WTC11 (cell line): ENCODE measurements around the gene NDUFA11. TPM values are rescaled to one million over a fixed set of nuclear protein-coding genes. Genes with fewer than 3 reads are reported as not detected.

Source experiments
- ATAC-seq: fragments of 200-7000 bp; cut with Tn5 transposase; 2 replicates; pipeline ENCODE4 v1.10.0; 2021; ENCODE audit warnings: mild to moderate bottlenecking, moderate library complexity
- CTCF ChIA-PET: fragments of 300-600 bp; sonication (Branson Sonifier 250); formaldehyde crosslinking; loops from one replicate; lab custom pipeline; 2021; ENCODE audit warnings: antibody characterized with exemption; lab: Charles Lee
- POLR2A ChIA-PET: fragments of 350-600 bp; sonication (Branson Sonifier 250); formaldehyde crosslinking; loops from one replicate; lab custom pipeline; 2021; ENCODE audit warnings: antibody characterized with exemption; lab: Charles Lee
- DNase-seq: peaks from one replicate; pipeline ENCODE4 v3.0.0; 2021; ENCODE audit warnings: low spot score
- H3K27ac Mint-ChIP-seq: 2 replicates; pipeline ENCODE4 v1.8.0; 2021; ENCODE audit warnings: mixed read lengths
- H3K27me3 Mint-ChIP-seq: 2 replicates; pipeline ENCODE4 v1.8.0; 2021; ENCODE audit warnings: low read depth, mild to moderate bottlenecking, moderate library complexity, mixed read lengths
- H3K36me3 Mint-ChIP-seq: 2 replicates; pipeline ENCODE4 v1.8.0; 2021; ENCODE audit warnings: mixed read lengths
- H3K4me1 Mint-ChIP-seq: 2 replicates; pipeline ENCODE4 v1.8.0; 2022; ENCODE audit warnings: mixed read lengths
- H3K4me3 Mint-ChIP-seq: 2 replicates; pipeline ENCODE4 v1.8.0; 2021; ENCODE audit warnings: mild to moderate bottlenecking, moderate library complexity, mixed read lengths
- H3K9me3 Mint-ChIP-seq: 2 replicates; pipeline ENCODE4 v1.8.0; 2021; ENCODE audit warnings: mixed read lengths
- ATF1 ChIP-seq: sonication (generic); formaldehyde crosslinking; IDR thresholded peaks from 2 replicates; pipeline ENCODE4 v1.8.1; 2023; ENCODE audit warnings: mild to moderate bottlenecking, moderate library complexity, missing genetic modification reagents
- ATF3 ChIP-seq: sonication (generic); formaldehyde crosslinking; conservative IDR thresholded peaks from 2 replicates; pipeline ENCODE4 v1.8.1; 2022; ENCODE audit warnings: mild to moderate bottlenecking, missing genetic modification reagents
- ETV6 ChIP-seq: sonication (generic); formaldehyde crosslinking; IDR thresholded peaks from 2 replicates; pipeline ENCODE4 v1.8.1; 2022; ENCODE audit warnings: mild to moderate bottlenecking, missing genetic modification reagents
- GTF2I ChIP-seq: fragments of 250-450 bp; sonication (Bioruptor Pico); conservative IDR thresholded peaks from 2 replicates; pipeline ENCODE4 v1.4.0; 2021; ENCODE audit warnings: mild to moderate bottlenecking
- HMGXB4 ChIP-seq: sonication (generic); formaldehyde crosslinking; IDR thresholded peaks from 2 replicates; pipeline ENCODE4 v1.8.1; 2023; ENCODE audit warnings: mild to moderate bottlenecking, moderate library complexity, missing genetic modification reagents
- MAX ChIP-seq: sonication (generic); formaldehyde crosslinking; IDR thresholded peaks from 2 replicates; pipeline ENCODE4 v1.8.0; 2022; ENCODE audit warnings: mild to moderate bottlenecking, missing genetic modification reagents
- NR3C1 ChIP-seq: sonication (generic); formaldehyde crosslinking; conservative IDR thresholded peaks from 2 replicates; pipeline ENCODE4 v1.8.1; 2023; ENCODE audit warnings: low read depth, mild to moderate bottlenecking, missing genetic modification reagents
- PRDM15 ChIP-seq: sonication (generic); formaldehyde crosslinking; IDR thresholded peaks from 2 replicates; pipeline ENCODE4 v1.8.0; 2022; ENCODE audit warnings: missing genetic modification reagents
- ZNF396 ChIP-seq: fragments of 250-450 bp; sonication (Bioruptor Pico); IDR thresholded peaks from 2 replicates; pipeline ENCODE4 v1.8.0; 2021; ENCODE audit warnings: mild to moderate bottlenecking, moderate library complexity, borderline replicate concordance
- ZNF425 ChIP-seq: fragments of 250-450 bp; sonication (Bioruptor Pico); conservative IDR thresholded peaks from 2 replicates; pipeline ENCODE4 v1.9.0; 2021; ENCODE audit warnings: mild to moderate bottlenecking
- total RNA-seq: library from RNA; stranded (reverse); gene quantifications from 3 replicates; pipeline ENCODE4 v1.2.3, GENCODE V29; 2021

Gene NDUFA11
- total RNA-seq, 1 experiment from 2014 or later: 261 TPM

- 0 out of 2 replicates have a peak overlapping the region, but pooled peaks have one; percentile 11 for H3K27ac Mint-ChIP-seq
- TF ChIP-seq ATF3 (CRISPR knock-in tag) (peak; percentile 65; the same call in 1 of the 2 replicates), ATF1 (CRISPR knock-in tag) (no peak)
- TF ChIP-seq, all 79 proteins: peak for 1
- POLR2A ChIA-PET: no interaction called here
These were observed 38.7 kb downstream of the NDUFA11 start for GRCh38 chr19:5864725-5865486.

GRCh38 chr19:5864013-5864720 is 39.4 kb downstream of the NDUFA11 start:
- Mint-ChIP-seq H3K27ac (0 out of 2 replicates have a peak overlapping the region, but pooled peaks have one; percentile 11), H3K4me1 (no peaks in the 10 kb centered on the region), H3K9me3 (no peaks in the 10 kb centered on the region), H3K27me3 (peaks cover 9% of the 10 kb centered on the region), H3K36me3 (no peaks in the 10 kb centered on the region), H3K4me3 (no peak overlapping the region)
- DNase-seq: no peak
- CTCF ChIA-PET: no interaction called here
- no peak for TF ChIP-seq HMGXB4
- no peak for TF ChIP-seq NR3C1
- POLR2A ChIA-PET: no interaction called here
- no peak for ATAC-seq

More at GRCh38 chr19:5864725-5865486, 38.7 kb downstream of the NDUFA11 start:
- Mint-ChIP-seq H3K4me3 (no peak overlapping the region), H3K27me3 (peaks cover 9% of the 10 kb centered on the region), H3K36me3 (no peaks in the 10 kb centered on the region), H3K9me3 (no peaks in the 10 kb centered on the region), H3K4me1 (no peaks in the 10 kb centered on the region)
- ATAC-seq: no peak
- no peak for DNase-seq
- CTCF ChIA-PET: interaction anchor here (0.6 to 0.7 kb wide), 2 partner anchors 37 to 61 kb away, joined by 3 to 5 read pairs; no protein-coding TSS in a partner anchor

GRCh38 chr19:5863030-5863665 is 40.4 kb downstream of the NDUFA11 start:
- Mint-ChIP-seq H3K4me3 (no peak overlapping the region), H3K36me3 (no peaks in the 10 kb centered on the region), H3K27ac (no peak overlapping the region), H3K27me3 (peaks cover 9% of the 10 kb centered on the region)
- CTCF ChIA-PET: no interaction called here
- no peak for DNase-seq
- TF ChIP-seq GTF2I: no peak
- TF ChIP-seq, all 79 proteins: peak for 0
- POLR2A ChIA-PET: no interaction called here
- no peaks in the 10 kb centered on the region for H3K9me3 Mint-ChIP-seq
- no peak for ATAC-seq
- no peaks in the 10 kb centered on the region for H3K4me1 Mint-ChIP-seq

- Mint-ChIP-seq H3K4me1 (no peaks in the 10 kb centered on the region), H3K27ac (no peak overlapping the region), H3K36me3 (no peaks in the 10 kb centered on the region), H3K9me3 (no peaks in the 10 kb centered on the region), H3K27me3 (peaks cover 9% of the 10 kb centered on the region), H3K4me3 (no peak overlapping the region)
- ChIA-PET POLR2A (no interaction called here), CTCF (interaction anchor here (3.3 kb wide), 1 partner anchor 53 kb away, joined by 16 read pairs; no protein-coding TSS in a partner anchor)
- no peak for ATAC-seq
- no peak for DNase-seq
- TF ChIP-seq HMGXB4 (no peak), MAX (CRISPR knock-in tag) (no peak), ETV6 (CRISPR knock-in tag) (no peak), PRDM15 (CRISPR knock-in tag) (no peak), ZNF425 (CRISPR knock-in tag) (no peak), ZNF396 (CRISPR knock-in tag) (no peak)
These were observed 46.1 kb downstream of the NDUFA11 start for GRCh38 chr19:5857203-5858081.
